RPMI7951 (cell line): ENCODE measurements around the gene CIT. TPM values are rescaled to one million over a fixed set of nuclear protein-coding genes. Genes with fewer than 3 reads are reported as not detected.

Experiments used
- DNase-seq: peaks from one replicate; pipeline ENCODE4 v3.0.0-alpha.2; 2012; ENCODE audit warnings: low read depth
- total RNA-seq: library from RNA; depleted of rRNA; stranded (reverse); fragments of >200 nt; shearing (Covaris generic); gene quantifications from 2 replicates; pipeline ENCODE4 v1.2.3, GENCODE V29; 2014; rRNA removed

Gene CIT
- total RNA-seq, 1 experiment from 2014 or later, result 36.0 TPM

- no peak for DNase-seq
These were observed 231.5 kb downstream of the CIT start for GRCh38 chr12:119645535-119646059.

GRCh38 chr12:119644930-119645329 lies 232.2 kb downstream of the CIT start:
- no peak for DNase-seq

GRCh38 chr12:119642986-119643385 lies 234.1 kb downstream of the CIT start:
- no peak for DNase-seq

Other genes starting within 250 kb of the CIT start
- 12.7 and 15.0 TPM in 2 replicates for gene PRKAB1, start 209.2 kb downstream of the CIT start, total RNA-seq
- not detected in 2 replicates for gene BICDL1, start 111.9 kb upstream of the CIT start, total RNA-seq
- gene RAB35, start 239.4 kb upstream of the CIT start, total RNA-seq, result 16.6 and 16.8 TPM in 2 replicates